ENCODE data around the gene DYSF.

DNA sequence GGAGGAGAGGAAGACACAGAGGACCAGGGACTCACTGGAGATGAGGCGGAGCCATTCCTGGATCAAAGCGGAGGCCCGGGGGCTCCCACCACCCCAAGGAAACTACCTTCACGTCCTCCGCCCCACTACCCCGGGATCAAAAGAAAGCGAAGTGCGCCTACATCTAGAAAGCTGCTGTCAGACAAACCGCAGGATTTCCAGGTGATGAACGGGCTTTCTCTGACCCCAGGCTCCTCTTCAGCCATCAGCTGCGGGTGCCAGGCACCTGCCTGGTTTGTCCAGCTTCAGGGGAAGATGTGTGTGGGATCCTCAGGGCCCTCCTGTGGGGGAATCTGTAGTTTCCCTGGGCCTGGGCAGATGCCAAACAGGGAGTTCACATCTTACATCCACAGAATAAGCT is 60.4 kb downstream of the DYSF start:
- TF ChIP-seq GATA2 (IDR thresholded peaks at IDR 0.05; ENCODE audit: low read depth, low read length) (no peak), GATA3 (IDR thresholded peaks at IDR 0.05; ENCODE audit: low read depth, low read length) (no peak)

All from SH-SY5Y (cell line).